Loucy (cell line): ENCODE data around the gene LITAFD.

Experiments used
- CTCF ChIP-seq: fragments of 200-600 bp; sonication (generic); conservative IDR thresholded peaks from 2 replicates; pipeline ENCODE4 v1.5.1; 2014; ENCODE audit warnings: mild to moderate bottlenecking, antibody characterized with exemption, low read length
- EZH2phosphoT487 ChIP-seq: fragments of 200-600 bp; IDR thresholded peaks from 2 replicates; pipeline ENCODE4 v1.6.1; 2018; ENCODE audit warnings: antibody characterized with exemption, mild to moderate bottlenecking, moderate library complexity, borderline replicate concordance

- TF ChIP-seq CTCF (no peak), EZH2phosphoT487 (no peak)
Observed at GRCh38 chr16:8852534-8852933, 29.6 kb upstream of the LITAFD start.
